Hepatic stellate cell (primary cell): ENCODE results near the gene NKX6-2.
"Not testable (repeated sequence)": the region's sequence is repeated elsewhere in the genome, so short reads cannot be mapped to it uniquely, and the experiment has no call there.

Experiments
- DNase-seq: peaks from one replicate; pipeline ENCODE4 v3.0.0; 2011; ENCODE audit warnings: low spot score

Gene NKX6-2

DNA sequence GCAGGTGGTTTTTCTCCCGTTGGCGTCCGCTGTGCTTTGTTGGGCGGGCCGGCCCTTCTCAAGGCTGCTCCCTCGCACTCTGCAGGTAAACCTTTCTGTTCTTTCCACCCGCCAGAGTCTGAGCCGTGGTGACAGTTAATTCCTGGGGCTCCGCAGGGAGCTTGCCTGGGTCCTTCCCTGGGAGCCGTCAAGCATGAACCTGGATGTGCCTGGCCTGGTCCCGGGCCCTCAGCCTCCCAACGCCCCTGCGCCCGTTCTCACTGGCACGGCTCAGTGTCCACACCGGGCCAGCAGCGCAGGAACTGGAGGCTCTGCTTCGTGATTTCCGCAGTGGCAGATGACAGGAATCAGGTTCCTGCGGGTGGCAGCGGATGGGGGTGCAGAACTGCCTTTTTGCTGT, 10.9 kb upstream of the NKX6-2 start:
- no peak for DNase-seq

- no peak for DNase-seq
Observed at GRCh38 chr10:132793871-132794849, 8.2 kb upstream of the NKX6-2 start.

DNA sequence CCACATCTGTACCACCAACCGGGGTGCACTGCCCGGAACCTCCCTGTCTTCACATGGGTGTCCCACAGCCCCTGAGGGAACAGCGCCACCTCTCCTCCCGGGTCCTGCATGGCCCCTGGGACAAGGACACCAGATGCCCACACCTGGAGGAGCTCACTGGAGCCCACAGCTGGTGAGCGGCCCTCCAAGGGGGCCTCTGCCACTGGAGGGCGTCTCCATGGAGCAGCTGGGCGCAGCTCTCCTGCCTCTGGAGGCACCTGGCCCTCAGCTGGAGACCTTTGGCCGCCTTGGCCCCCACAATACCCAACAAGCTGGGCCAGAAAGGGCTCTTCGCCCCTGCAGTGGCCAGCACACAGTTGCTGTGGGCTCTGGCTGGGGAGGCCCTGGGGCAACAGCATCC, 7.3 kb upstream of the NKX6-2 start:
- no peak for DNase-seq

- DNase-seq = no peak
Observed at GRCh38 chr10:132792796-132793195, 6.8 kb upstream of the NKX6-2 start.

- DNase-seq = not testable (repeated sequence)
Observed at GRCh38 chr10:132792099-132792498, 6.2 kb upstream of the NKX6-2 start.

GRCh38 chr10:132790934-132791829, 5.2 kb upstream of the NKX6-2 start:
- DNase-seq = no peak

DNA sequence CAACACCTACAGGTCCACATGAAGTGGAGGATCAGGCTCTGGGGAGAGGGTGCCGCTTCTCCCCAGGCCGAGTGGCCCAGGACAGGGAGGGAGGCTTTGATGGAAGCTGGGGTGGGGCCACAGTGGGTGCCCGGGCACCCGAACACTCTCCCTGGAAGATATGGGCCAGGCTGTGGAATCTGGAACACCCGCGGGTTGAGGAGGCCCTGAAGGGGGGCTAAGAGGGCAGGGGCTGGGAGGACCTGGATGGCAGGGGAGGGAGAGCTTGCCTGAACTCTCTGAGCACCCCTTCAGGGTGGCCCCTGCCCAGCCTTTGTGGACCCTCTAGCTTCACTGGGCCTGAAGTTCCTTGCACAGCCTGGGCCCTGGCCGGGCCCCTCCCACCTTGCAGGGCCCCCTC, 4.5 kb upstream of the NKX6-2 start:
- no peak for DNase-seq

DNA sequence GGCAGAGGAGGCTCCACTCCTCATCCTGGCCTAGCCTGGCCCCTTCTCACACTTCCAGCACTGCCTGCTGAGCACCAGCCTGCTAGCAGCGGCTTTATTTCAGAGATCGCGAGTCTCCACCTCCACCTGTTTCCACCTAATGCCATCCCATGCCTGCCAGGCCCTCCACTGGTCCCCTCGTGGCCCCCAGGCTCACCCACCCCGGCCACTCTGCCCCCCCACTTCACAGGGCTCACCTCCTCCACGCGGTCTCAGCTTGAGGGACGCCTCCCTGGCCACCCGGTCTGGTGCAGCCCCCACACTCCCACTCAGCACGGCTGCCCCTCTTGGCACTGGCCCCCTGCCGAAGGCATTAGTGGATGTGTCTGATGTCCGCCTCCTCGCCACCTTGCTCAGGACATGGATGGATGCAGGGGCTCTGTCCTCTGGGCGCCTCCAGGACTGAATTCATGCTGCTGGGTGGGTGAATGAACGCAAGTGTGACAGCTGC, 3.8 kb upstream of the NKX6-2 start:
- DNase-seq = no peak

DNA sequence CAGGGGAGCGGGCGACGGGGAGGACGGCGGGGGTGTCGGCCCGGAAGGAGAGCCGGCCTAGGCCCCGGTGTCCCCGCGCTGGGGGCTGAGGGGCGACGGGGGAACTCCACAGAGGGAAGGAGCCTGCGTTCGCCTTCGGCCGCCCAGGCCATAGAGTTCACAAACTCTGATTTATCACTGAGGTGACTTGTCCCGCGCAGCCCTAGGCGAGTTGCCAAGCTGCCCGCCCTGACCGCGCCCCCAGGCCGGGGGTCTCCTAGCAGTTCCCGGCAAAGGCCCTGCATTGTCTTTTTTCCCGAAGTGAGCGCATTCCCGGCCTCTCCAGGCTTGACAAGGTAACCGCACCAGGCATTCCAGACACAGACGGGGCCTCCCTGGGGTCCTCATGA, 2.9 kb upstream of the NKX6-2 start:
- DNase-seq = no peak

DNA sequence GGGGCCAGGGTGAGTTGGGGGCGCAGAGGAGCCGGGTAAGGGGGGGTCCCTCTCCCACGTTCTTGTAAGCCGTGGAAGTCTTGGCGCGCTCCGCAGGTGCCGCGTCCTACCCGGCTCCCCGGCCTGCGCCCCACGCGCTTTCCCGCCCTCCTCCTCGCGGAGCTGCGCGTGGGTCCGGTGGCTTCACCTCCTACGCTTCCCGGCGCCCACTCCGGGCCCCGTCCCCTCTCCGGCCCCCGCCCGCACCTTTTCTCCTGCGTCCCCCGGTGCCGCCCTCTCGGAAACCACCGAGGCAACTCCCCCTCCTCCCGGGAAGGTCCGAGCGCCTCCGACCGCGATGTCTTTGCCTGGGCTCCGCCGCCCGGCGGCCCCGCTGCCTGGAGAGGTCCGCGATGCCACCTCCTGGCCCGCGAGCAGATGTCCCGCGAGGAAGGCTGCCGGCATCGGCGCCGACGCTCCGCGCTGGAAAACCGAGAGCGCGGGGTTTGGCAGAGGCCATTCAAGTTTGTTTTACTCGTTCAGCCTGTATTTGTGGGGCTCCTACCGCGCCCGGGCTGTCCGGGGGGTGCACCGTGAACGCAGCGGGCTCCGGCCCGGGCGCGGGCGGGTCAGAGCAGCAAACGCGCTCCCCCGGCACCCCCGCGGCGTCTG, 2.4 kb upstream of the NKX6-2 start:
- DNase-seq = peak; percentile 70

- no peak for DNase-seq
Observed at GRCh38 chr10:132787495-132788179, 1.7 kb upstream of the NKX6-2 start.

DNA sequence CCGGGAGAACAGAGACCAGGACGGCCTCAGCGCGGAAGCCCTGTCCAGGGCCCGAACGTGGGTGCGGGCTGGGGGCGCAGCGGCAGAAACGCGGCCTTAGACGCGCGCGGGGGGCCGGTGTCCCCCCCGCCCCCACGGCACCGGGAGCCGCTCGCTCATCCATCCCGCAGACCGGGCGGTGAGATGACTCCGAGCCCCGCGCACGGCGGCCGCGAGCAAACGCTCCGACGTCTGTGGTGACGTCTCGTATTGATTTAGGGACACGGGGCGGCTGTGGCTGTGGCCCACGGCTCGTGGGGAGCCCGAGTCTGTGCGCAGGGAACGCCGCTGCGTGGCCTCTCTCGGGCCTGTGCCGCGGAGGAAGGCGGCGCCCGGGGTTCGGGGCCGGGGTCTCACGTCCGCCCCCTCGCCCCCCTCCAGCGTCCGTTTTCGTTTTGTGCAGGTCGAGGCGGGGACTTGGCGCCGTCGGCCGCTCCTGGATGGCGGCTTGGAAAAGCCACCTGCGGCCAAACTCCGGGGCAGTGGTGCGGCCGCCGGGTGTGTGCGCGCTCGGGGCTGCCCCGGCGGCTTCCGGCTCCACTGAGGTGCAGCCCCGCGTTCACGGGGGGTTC, 1.0 kb upstream of the NKX6-2 start:
- DNase-seq = no peak

GRCh38 chr10:132786476-132786883, 533 bp upstream of the NKX6-2 start:
- no peak for DNase-seq

- no peak for DNase-seq
Observed at GRCh38 chr10:132784866-132785722, 853 bp downstream of the NKX6-2 start.

GRCh38 chr10:132783940-132784865, 1.7 kb downstream of the NKX6-2 start:
- no peak for DNase-seq

DNA sequence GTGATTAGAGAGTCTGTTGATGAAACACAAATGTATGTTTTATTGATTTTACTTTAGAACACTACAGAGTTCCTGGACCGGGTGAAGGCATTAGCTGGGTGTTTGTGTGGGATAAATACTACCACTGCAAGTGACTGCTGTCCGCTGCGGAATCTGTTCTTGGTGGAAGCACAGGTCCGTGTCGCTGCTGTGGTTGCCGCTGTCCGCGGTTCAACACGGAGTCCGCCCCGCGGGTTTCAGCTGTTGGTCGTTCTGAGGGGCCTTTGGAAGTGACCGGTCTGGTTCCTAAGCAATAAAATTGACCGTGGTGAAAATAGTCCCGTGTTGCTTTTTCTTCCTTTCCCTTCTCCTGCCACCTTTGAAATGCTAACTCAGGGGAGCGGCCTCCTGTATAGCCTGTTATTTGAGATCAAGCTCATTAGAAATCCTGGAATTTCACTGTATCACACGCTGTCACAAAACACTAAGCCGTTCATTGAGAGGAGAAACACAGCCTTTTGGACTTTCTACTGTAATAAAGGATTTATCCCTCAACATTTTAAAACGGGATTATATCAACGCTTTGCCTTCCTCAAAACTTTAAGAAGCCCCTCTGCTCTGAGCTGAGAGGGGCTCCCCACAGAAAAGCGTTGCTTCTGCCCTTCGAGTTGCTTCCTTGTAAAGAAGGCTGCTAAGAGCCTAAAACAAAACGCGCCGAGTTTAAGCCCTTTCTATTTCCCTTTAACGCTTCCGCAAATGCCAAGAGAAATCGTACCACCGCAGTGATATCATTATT, 2.6 kb downstream of the NKX6-2 start:
- DNase-seq = no peak

GRCh38 chr10:132781556-132781955, 4.4 kb downstream of the NKX6-2 start:
- no peak for DNase-seq

- DNase-seq = no peak
Observed at GRCh38 chr10:132780356-132780755, 5.6 kb downstream of the NKX6-2 start.
